GM12892 (cell line): Measurements from ENCODE around the gene FXR2.

Experiments
- POLR2A ChIP-seq: IDR thresholded peaks from 2 replicates; pipeline ENCODE4 v1.6.1; 2011; ENCODE audit warnings: low read depth, low read length, control low read depth
- POLR2AphosphoS5 ChIP-seq: IDR thresholded peaks from 2 replicates; pipeline ENCODE4 v1.6.1; 2011; ENCODE audit warnings: low read depth, low read length, control low read depth
- TAF1 ChIP-seq: IDR thresholded peaks from 2 replicates; pipeline ENCODE4 v1.6.1; 2011; ENCODE audit warnings: low read depth, mild to moderate bottlenecking, control low read depth, low read length, borderline replicate concordance

DNA sequence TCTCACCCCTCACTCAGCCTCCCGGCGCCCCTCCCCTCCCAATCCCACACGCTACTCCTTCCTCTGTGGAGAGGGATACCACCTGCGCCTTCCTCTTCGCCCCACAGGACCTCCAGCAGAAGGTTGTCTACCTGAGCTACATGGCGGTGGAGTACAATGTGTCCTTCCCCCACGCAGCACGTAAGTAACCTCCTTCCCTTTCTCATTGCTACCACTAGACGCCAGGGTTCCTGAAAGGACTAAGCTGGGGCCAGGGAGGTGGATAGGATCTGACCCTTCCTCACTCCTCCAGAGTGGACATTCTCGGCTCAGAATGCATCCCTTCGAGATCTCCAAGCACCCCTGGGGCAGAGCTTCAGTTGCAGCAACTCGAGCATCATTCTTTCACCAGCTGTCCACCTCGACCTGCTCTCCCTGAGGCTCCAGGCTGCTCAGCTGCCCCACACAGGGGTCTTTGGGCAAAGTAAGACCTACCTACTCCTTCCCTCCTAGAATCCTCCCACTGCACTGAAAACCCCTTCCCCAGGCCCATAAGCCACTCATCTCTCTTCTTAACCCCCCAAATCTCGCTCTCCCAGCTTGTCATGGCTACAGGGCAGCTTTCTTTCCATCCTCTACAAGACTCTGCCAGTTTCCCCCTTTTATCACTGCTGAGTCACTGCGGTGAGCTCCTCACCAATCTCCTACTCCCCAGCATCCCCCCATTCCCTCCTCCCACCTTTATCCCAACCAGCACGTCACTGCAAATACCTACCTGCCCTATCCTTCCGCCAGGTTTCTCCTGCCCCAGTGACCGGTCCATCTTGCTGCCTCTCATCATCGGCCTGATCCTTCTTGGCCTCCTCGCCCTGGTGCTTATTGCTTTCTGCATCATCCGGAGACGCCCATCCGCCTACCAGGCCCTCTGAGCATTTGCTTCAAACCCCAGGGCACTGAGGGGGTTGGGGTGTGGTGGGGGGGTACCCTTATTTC lies 33.8 kb downstream of the FXR2 start:
- no peak for TF ChIP-seq POLR2A
- TF ChIP-seq POLR2AphosphoS5, result no peak
- no peak for TF ChIP-seq TAF1
